G401.6 (cell line): ENCODE data around the gene COL5A1.

Source experiments
- FAIRE-seq: peaks from 2 replicates; lab custom pipeline; 2012; peaks lifted over from hg19 to GRCh38; lab: Jason Lieb, UNC

Gene COL5A1

DNA sequence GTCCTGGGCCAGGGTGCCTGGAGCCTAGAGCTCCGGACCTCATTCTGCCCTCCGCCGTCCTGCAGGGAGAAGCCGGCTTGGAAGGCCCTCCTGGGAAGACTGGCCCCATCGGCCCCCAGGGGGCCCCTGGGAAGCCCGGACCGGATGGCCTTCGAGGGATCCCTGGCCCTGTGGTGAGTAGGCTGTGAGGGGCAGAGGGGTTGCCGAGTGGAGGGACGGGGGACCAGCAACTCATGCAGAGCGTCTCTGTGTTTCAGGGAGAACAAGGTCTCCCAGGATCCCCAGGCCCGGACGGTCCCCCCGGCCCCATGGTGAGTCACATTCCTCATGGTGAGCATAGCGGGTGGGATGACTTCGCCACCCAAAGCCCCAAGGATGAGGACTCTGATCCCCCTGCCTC lies 177.0 kb downstream of the COL5A1 start:
- no peak for FAIRE-seq

GRCh38 chr9:134820901-134821300 lies 179.3 kb downstream of the COL5A1 start:
- FAIRE-seq: no peak

DNA sequence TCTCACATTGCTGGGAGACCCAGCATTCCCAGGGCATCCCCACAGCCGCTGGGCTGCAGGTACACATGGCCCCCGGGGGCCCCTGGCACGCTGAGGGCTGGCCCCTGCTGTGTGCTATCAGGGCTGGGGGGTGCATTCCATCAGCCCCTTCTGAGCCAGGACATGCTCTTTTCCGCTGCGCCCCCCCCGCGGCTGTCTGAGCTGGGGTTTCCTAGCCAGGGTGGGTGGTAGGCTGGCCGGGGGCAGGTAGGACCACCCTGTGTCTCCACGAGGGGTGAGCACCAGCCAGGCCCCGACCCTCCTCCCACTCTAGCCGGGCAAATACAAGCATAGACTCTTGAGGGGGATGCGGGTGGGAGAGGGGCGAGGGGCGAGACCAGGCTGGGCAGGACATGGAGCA lies 180.9 kb downstream of the COL5A1 start:
- no peak for FAIRE-seq

DNA sequence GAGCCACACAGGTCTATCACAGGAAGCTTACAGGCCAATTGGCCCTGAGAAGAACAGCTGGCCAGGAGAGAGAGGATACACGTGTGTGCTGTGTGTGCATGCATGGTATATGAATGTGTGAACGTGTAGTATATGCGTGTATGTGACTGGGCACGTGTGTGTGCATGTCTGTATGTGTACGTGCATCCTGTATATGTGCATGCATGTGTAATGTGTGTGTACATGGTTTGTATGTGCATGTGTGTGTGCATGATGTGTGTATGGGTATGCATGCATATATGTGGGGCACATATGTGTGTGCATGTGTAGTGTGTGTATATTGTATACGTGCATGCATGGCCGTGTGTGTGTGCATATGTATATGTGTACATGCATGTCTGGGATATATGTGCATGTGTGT lies 182.0 kb downstream of the COL5A1 start:
- no peak for FAIRE-seq

DNA sequence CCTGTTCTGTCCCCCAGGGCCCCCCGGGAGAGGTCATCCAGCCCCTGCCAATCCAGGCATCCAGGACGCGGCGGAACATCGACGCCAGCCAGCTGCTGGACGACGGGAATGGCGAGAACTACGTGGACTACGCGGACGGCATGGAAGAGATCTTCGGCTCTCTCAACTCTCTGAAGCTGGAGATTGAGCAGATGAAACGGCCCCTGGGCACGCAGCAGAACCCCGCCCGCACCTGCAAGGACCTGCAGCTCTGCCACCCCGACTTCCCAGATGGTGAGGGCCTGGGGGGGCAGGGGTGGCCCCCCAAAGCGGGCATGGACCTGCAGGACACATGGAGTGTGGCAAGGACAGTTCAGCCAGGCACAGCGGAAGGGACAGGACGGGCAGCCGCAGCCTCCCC lies 183.0 kb downstream of the COL5A1 start:
- no peak for FAIRE-seq

GRCh38 chr9:134825025-134825424 lies 183.4 kb downstream of the COL5A1 start:
- FAIRE-seq: no peak

GRCh38 chr9:134826336-134827285 lies 185.0 kb downstream of the COL5A1 start:
- no peak for FAIRE-seq

- no peak for FAIRE-seq
Observed at GRCh38 chr9:134827559-134827958, 186.0 kb downstream of the COL5A1 start.

GRCh38 chr9:134827993-134828392 lies 186.4 kb downstream of the COL5A1 start:
- FAIRE-seq: no peak

DNA sequence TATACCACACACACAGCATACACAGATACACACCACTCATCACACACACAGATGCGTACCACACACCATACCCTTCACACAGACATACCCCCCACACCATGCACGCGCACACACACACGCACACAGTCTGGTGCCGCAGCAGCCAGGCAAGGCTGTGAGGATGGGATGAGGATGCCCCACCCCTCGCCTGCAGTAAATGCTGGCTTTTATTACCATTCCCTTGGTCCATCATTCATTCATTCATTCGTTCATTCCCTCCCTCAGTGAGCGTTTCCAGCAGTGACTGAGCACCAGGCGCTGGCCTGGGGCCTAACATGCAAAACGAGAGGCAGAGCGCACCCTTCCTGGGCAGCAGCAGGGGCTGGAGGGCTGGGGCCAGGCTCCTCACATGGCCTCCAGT lies 187.3 kb downstream of the COL5A1 start:
- FAIRE-seq: no peak

GRCh38 chr9:134829356-134829937 lies 187.8 kb downstream of the COL5A1 start:
- no peak for FAIRE-seq

DNA sequence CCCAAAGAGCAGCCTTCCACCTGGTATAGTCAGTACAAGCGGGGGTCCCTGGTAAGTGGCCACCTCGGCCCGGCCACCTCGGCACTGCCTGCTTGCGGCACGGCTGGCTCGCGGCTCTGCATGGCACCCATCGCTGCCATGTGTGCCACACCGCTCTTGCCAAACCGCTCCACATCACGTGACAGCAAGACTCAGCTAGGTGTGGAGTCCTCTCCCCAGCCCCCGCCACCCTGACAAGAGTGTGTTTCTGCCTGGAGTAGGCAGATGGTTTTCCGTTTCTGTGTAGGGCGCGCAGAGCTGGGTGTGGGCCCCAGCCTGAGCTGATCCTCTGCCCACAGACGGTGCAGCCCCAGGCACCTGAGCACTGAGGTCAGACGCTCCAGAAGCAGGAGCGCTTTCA lies 188.5 kb downstream of the COL5A1 start:
- no peak for FAIRE-seq

DNA sequence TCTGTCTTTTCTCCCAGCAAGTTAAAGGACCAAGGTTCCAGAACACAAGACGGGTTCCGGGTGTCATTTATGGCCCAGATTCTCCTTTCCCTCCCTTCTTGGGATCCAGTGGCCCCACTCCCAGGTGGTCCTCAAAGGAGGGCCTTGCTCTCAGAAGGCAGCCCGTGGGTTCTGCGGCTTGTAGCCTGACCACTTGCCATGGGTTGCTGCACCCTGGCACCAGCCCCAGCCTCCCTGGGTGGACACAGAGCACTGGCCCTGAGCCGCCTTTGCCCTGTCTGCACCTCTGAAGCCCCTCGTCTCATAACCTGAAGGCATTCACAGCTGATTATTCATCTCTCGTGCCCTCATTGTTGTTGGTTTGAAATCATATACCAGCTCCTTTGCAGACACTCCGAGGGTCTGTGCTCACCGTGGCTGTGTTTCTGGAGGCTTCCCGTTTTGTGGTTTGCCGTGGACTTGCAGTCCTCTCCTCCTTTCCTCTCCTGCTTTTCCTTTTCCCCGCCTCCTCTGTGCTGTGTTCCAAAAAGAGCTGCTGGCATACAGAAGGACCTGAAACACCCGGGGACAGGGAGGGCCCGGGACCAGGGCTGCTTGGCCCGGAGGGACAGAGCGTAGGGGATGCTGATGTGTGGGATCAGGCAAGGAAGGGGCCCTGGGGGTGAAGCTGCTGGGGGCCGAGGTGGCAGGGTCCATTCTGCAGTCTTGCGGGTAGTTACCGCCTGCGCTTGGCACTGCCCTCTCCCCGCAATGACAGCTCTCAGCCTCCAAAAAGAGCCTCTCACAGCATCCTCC lies 189.5 kb downstream of the COL5A1 start:
- no peak for FAIRE-seq

- FAIRE-seq: no peak
Observed at GRCh38 chr9:134832471-134832870, 190.9 kb downstream of the COL5A1 start.

- FAIRE-seq: no peak
Observed at GRCh38 chr9:134833294-134833880, 191.8 kb downstream of the COL5A1 start.

- FAIRE-seq: no peak
Observed at GRCh38 chr9:134834217-134834956, 192.8 kb downstream of the COL5A1 start.

DNA sequence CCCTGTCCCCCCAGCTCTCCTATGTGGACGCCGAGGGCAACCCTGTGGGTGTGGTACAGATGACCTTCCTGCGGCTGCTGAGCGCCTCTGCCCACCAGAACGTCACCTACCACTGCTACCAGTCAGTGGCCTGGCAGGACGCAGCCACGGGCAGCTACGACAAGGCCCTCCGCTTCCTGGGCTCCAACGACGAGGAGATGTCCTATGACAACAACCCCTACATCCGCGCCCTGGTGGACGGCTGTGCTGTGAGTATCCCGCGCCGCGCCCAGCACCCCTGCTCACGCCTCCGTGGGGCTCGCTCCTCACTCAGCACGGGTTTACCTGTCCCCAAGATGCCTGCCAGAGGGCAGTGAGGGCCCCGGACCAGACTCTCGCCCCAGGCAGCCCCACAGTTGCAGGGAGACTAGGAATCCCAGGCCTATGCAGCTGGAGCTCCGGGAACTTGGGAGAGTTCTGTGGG lies 193.4 kb downstream of the COL5A1 start:
- no peak for FAIRE-seq

- no peak for FAIRE-seq
Observed at GRCh38 chr9:134835448-134835847, 193.8 kb downstream of the COL5A1 start.

- no peak for FAIRE-seq
Observed at GRCh38 chr9:134835987-134836386, 194.4 kb downstream of the COL5A1 start.

GRCh38 chr9:134836406-134836970 lies 194.9 kb downstream of the COL5A1 start:
- no peak for FAIRE-seq

GRCh38 chr9:134837529-134837928 lies 195.9 kb downstream of the COL5A1 start:
- FAIRE-seq: no peak
